HG02885 (cell line): ENCODE data around the gene MYO1E.
A peak's percentile ranks its signal among the peaks of the same experiment; 100 is the strongest.

Experiments used
- ATAC-seq: cut with Tn5 transposase; IDR thresholded peaks from one replicate; pipeline ENCODE4 v1.9.1; 2021; ENCODE audit warnings: mild to moderate bottlenecking; ENCODE audit not compliant: unreplicated experiment, poor library complexity

Gene MYO1E

DNA sequence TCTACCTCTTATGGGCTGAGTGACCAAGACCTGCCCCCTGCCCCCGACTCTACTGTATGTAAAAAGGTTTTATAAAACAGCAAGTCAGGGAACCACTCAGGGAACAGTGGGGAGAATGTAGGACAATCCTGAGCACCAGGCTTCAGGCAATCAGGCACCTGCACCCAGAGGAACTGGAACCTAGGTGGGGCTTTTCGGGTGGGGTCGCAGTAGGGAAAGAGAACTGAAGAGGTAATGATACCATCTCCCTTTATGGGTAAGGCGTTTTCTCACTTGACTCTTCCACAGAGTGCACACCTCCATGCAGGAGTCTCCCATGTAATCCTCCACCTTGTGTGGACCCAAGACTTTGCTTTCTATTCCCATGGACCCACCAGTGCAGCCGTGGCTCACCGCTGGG lies 45.8 kb downstream of the MYO1E start:
- ATAC-seq, result no peak

DNA sequence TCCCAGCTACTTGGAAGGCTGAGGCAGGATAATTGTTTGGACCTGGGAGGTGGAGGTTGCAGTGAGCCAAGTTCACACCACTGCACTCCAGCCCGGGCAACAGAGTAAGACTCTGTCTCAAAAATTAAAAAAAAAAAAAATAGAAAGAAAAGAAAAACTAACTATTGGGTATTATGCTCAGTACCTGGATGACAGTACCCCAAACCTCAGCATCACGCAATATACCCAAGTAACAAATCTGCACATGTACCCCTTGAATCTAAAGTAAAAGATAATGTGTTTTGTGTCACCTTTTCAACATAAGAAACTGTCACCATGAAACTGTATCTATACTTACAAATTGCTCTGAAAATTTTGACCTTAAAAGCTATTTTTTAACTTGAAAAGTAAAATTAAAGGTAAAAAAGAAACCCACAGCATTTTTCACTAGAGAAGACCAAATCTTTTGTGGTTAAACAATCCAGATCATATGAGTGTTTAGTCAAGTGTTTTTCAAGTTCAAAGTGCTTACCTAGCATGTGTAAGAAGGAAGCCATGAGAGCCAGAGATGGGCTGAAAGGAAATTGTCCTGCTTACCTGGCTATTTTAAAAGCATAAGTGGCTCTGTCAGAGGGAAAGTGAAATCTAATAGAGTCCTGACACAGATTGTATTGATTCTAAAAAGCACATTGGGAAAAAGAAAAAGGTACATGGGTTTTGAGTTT lies 50.5 kb downstream of the MYO1E start:
- no peak for ATAC-seq

- no peak for ATAC-seq
These were observed 51.5 kb downstream of the MYO1E start for GRCh38 chr15:59321000-59321689.

DNA sequence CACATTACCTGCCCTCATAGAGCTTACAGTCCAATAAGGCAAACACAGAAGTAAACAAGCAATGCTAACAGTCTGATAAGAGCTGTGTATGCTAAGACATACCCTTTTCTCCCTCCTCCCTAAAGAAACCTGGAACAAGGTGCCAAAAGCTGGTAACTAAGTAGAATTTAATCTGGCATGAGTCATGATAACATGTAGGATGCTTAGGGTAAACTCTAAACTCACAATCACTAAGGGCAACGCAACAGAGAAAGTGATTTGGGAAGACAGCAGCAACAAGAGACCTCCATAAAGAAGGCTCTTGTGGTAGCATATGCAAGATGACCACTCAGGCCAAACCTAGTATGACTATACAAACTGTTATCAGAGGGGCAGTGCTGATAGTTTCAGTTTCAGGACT lies 55.5 kb downstream of the MYO1E start:
- no peak for ATAC-seq

DNA sequence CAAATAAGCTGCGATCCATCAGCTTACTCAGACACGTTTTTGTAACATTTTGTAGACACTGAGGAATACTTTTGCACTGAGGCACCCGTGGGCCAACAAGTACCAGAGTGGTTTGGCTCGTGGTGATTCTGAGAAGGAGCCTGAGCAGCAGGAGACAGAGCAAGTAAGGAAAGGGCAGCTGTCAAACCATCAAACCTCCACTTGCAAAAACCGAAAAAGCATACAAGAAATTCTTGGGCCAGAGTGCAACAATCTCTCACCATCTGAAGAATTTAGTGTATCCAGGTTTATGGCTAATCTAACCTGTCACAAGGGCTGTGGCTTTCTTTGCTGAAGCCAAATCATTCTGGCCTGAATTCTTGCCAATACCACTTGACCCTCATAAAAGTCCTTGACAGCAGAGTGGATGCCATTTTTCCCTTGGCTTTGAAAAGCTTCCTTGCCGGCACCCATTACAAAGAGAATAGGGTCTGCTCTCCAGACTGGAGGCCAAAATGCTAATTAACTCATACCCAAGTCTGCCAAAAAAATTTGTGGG lies 56.7 kb downstream of the MYO1E start:
- no peak for ATAC-seq

- peak; percentile 70 for ATAC-seq
These were observed 58.9 kb downstream of the MYO1E start for GRCh38 chr15:59313641-59314332.

- ATAC-seq, result no peak
These were observed 60.5 kb downstream of the MYO1E start for GRCh38 chr15:59312205-59312604.

DNA sequence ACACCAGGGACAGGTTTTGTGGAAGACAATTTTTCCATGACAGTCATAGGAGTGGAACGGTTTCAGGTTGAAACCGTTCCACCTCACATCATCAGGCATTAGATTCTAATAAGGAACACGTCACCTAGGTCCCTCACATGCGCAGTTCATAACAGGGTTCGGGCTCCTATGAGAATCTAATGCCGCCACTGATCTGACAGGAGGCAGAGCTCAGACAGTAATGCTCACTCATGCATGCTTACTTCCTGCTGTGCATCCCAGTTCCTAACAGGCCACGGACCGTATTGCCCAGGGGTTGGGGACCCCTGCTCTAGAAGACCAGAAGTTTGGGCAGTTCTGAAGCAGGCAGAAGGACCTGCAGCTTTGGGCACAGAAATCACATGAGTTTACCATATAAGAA lies 61.5 kb downstream of the MYO1E start:
- ATAC-seq, result no peak

- no peak for ATAC-seq
These were observed 63.3 kb downstream of the MYO1E start for GRCh38 chr15:59309405-59309804.

GRCh38 chr15:59307165-59307537 lies 65.5 kb downstream of the MYO1E start:
- ATAC-seq, result no peak

DNA sequence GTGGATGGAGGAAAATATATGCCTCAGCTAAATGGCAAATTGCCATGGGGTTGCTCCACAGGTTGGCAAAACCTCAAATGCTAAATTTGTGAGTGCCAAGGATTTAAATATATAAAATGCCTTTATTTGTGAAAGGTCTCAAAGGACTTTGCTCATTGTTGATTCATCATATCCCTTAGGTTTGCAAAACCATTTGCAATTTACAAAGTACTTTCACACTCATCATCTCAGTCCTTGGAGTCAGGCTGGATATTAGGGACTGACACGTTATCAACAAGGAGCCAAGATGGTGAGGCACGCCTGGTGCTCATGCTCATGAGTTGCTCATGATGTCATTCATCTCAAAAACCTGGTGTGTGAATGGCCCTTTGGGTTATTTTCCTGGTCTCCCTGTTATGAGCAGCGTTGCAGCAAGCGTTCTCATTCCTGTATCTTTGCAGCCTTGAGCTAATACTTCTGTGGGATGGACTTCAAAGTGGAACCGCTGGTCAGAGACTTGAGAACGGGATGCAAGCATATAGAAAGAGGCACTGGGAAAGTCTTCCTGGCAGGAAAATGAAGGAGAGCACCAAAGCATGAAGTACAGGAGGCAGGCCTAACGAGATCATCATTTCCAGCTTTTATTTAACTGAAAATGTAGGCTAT lies 66.0 kb downstream of the MYO1E start:
- no peak for ATAC-seq

DNA sequence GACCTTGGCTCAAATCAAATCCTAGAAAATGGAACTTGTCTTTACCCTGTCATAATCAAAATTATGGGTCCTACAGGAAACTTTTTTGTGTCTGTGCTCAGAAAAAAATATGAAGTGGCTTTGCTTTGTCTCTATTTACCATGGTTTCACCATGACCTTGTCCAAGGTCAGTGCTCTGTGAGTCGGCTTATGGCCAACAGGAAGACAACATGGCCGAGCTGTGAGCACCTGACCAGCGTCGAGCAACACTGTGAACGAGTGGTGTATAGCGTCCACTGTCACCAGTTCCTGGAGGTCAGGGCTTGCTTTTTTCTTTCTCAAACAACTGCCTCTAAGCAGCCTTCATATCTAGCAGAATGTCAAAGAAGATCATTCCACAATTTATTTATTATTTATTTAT lies 67.9 kb downstream of the MYO1E start:
- no peak for ATAC-seq

DNA sequence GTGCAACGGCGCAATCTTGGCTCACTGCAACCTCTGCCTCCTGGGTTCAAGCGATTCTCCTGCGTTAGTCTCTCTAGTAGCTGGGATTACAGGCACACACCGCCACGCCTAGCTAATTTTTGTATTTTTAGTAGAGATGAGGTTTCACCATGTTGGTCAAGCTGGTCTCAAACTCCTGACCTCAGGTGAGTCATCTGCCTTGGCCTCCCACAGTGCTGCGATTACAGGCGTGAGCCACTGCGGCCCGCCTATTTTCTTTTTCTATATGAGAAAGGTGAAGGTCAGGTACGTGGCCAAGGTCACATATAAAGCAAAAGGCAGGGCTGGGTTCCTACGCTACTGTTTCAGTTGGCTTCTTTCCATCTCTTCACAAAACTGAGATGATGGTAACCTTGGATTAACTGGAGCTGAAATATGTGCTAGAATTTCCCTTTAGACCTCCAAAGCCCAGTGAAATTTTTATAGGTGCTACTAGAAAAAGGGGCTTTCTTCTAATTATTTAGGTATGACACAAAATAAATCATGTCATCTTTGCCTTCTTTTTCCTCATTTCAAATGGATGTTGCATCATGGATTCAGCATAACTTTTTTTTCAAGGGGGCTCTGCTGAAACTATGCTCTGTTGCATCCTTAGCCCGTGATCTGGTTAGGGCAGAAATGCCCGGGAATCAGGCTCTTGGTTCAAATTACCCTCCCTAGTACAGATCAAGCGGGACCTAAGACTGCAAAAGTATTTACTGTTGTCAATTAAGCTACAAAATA lies 68.5 kb downstream of the MYO1E start:
- peak; percentile 40 for ATAC-seq

DNA sequence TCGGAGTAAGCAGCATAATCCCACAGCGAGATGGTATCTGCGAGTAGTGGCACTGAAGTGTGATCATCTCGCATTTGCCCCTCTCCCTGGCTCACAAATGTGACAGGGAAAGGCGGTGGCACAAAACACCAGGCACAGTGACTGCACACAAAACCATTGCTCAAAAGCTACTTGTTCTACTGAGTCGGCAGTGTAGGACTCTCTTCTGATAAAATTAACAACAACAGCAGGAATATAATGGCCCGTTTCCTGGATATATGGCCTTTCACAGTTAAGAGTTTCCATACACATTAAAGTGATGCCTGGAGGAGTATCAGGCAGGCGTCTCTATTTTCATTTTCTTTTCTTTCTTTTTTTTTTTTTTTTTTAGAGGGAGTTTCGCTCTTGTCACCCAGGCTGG lies 69.0 kb downstream of the MYO1E start:
- peak; percentile 18 for ATAC-seq

DNA sequence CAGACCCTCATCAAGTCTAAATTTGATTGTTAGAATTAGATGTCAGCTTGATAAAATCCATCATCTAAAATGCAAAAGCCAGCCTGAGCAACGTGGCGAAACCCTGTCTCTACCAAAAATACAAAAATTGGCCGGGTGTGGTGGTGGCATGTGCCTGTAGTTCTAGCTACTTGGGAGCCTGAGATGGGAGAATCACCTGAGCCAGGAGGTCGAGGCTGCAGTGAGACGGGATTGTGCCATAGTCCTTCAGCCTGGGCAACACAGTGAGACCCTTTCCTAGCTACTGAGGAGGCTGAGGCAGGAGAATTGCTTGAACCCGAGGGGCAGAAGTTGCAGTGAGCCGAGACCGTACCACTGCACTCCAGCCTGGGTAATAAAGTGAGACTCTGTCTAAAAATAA lies 69.5 kb downstream of the MYO1E start:
- ATAC-seq, result no peak

- ATAC-seq, result no peak
These were observed 71.1 kb downstream of the MYO1E start for GRCh38 chr15:59301527-59301926.

DNA sequence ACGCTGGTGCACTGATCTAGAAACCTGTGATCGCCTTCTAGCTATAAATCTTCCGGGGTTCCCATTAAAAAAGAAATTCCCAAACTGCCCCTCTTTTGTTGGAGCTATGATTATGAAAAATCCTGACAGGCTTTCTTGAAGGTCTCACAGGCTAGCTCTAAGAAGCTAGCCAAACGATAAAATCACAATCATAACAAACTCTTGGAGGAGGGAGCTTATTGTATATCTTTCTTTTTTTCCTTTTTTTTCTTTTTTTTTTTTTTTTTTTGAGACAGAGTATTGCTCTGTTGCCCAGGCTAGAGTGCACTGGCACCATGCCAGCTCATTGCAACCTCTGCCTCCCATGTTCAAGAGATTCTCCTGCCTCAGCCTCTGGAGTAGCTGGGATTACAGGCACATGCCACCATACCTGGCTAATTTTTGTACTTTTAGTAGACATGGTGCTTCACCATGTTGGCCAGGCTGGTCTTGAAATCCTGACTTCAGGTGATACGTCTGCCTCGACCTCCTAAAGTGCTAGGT lies 72.0 kb downstream of the MYO1E start:
- ATAC-seq, result no peak

DNA sequence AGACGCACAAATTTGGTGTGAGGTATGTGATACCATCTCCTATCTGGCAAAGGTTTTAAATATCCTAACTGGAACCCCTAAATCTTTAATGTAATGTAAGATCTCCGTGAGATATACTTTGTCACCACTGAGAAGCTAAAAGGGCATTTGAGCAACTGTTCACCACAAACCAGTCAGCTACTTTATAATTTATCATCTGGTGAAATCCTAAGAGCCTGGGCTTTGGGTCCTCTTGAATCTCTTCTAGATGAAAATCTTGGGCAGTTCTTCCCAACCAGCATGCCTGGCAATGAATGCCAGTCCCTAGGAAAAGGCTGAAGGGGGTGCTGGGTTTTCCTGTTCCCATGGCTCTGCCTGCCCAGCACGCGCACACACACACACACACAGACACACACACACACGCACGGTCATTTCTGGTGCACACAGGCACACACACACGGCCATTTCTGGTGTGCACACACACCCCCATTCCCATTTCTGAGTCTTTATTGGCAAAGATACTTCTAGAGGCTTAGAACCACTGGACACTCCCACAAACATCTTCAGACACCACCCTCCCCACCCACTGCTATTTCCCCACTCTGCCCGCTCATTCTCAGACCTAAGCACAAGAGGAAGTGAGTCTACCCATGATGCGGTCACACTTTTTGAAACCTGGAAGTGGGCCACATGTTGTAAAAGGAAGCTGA lies 72.6 kb downstream of the MYO1E start:
- ATAC-seq, result peak; percentile 61

DNA sequence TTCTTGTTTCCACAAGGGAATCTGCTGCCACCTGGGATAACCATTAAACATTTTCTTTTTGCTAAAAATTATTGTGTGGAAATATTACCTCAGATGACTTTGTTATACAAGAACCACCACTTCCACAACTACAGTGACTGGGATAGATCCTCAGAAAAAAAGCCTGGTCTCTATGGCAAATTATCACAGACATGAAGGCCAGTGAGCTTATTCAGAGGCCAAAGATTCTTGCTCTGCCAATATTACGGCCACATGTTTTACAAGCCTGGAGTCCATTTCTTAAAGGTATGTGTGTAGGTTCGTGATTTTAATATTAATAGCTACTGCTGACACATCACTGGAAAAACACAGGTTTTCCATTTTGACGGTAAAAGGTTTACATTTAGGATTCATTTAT lies 73.8 kb downstream of the MYO1E start:
- ATAC-seq, result no peak
